ENCODE data around the gene LRRC31.
A peak's percentile ranks its signal among the peaks of the same experiment; 100 is the strongest.

LRRC31 gene

GRCh38 chr3:169813278-169813677 lies 56.5 kb downstream of the LRRC31 start:
- no peak for DNase-seq (ENCODE audit: low read depth)

GRCh38 chr3:169812332-169813235 lies 57.2 kb downstream of the LRRC31 start, which contains the start of the genes LRRC34 and LRRIQ4:
Gene LRRC34, minus strand, starts transcription at chr3:169812904. Its CDS starts 356 bp downstream, at chr3:169812548.
Gene LRRIQ4, plus strand, starts transcription at chr3:169812870. Its CDS starts 9,052 bp downstream, at chr3:169821922.
- peak; percentile 74 for DNase-seq (ENCODE audit: low read depth)

GRCh38 chr3:169811631-169812331 lies 58.0 kb downstream of the LRRC31 start:
- peak; percentile 49 for DNase-seq (ENCODE audit: low read depth)

- no peak for DNase-seq (ENCODE audit: low read depth)
Observed at GRCh38 chr3:169809230-169809795, 60.4 kb downstream of the LRRC31 start.

GRCh38 chr3:169804681-169805080 lies 65.1 kb downstream of the LRRC31 start:
- DNase-seq (ENCODE audit: low read depth) = no peak

GRCh38 chr3:169792359-169792758 lies 77.4 kb downstream of the LRRC31 start:
- no peak for DNase-seq (ENCODE audit: low read depth)

GRCh38 chr3:169790687-169791429 lies 78.9 kb downstream of the LRRC31 start:
- peak; percentile 30 for DNase-seq (ENCODE audit: low read depth)

GRCh38 chr3:169790219-169790618 lies 79.5 kb downstream of the LRRC31 start:
- no peak for DNase-seq (ENCODE audit: low read depth)
